ENCODE data around the gene PCYT2.

DNA sequence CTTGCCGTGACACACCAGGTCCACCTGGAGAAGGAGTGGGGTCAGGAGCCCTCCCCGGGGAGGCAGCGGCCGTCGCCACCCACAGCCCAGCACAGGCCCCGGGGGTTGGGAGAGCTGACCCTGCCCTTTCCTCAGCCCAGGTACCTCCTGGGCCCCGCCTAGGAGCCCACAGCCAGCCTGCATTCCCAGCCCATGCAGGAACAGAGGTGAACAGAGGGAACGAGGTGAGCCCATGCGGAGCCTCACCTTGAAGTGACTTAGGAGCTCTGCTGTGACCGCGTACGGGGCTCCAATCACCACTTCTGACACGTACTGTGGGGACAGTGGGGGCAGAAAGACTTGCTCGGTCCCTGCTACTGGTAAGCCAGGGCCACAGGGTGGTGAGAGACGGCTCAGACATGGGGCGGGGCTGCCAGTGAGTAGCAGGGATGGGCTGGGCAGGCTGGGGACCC lies 5.7 kb downstream of the PCYT2 start:
- TF ChIP-seq, protein P1, sequence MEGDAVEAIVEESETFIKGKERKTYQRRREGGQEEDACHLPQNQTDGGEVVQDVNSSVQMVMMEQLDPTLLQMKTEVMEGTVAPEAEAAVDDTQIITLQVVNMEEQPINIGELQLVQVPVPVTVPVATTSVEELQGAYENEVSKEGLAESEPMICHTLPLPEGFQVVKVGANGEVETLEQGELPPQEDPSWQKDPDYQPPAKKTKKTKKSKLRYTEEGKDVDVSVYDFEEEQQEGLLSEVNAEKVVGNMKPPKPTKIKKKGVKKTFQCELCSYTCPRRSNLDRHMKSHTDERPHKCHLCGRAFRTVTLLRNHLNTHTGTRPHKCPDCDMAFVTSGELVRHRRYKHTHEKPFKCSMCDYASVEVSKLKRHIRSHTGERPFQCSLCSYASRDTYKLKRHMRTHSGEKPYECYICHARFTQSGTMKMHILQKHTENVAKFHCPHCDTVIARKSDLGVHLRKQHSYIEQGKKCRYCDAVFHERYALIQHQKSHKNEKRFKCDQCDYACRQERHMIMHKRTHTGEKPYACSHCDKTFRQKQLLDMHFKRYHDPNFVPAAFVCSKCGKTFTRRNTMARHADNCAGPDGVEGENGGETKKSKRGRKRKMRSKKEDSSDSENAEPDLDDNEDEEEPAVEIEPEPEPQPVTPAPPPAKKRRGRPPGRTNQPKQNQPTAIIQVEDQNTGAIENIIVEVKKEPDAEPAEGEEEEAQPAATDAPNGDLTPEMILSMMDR (IDR thresholded peaks at IDR 0.05): no peak
- TF ChIP-seq EZH2phosphoT487 (IDR thresholded peaks at IDR 0.05): no peak

Measured in neural progenitor cell (in vitro differentiated cells).